Body of pancreas (tissue), 4 donors: Measurements from ENCODE around the gene GPN1.

Source experiments
- CTCF ChIP-seq, 7 experiments: fragments of 450-650 bp in 4 of 7; fragments of 200-600 bp in 3 of 7; sonication (generic) in 3 of 7; IDR thresholded peaks; one replicate each; pipeline ENCODE4 v1.5.1; 2016 to 2019; ENCODE audit warnings: antibody characterized with exemption in 7 of 7
- POLR2A ChIP-seq, 3 donors: fragments of 450-650 bp; IDR thresholded peaks; one replicate each; pipeline ENCODE4 v1.6.1; 2016; ENCODE audit warnings: antibody characterized with exemption in 3 of 3, mild to moderate bottlenecking in 2 of 3

GRCh38 chr2:27690052-27690451 lies 61.2 kb downstream of the GPN1 start:
- TF ChIP-seq POLR2A (IDR thresholded peaks at IDR 0.05) (no peak), CTCF (IDR thresholded peaks at IDR 0.05) (no peak)
